Hypothalamus (tissue), 51 donors: ENCODE measurements around the gene ALCAM.

Experiments used
- DNase-seq, 51 donors: peaks; one replicate each; lab custom pipeline; 2025; lab: John Stamatoyannopoulos, UW

Gene ALCAM

DNA sequence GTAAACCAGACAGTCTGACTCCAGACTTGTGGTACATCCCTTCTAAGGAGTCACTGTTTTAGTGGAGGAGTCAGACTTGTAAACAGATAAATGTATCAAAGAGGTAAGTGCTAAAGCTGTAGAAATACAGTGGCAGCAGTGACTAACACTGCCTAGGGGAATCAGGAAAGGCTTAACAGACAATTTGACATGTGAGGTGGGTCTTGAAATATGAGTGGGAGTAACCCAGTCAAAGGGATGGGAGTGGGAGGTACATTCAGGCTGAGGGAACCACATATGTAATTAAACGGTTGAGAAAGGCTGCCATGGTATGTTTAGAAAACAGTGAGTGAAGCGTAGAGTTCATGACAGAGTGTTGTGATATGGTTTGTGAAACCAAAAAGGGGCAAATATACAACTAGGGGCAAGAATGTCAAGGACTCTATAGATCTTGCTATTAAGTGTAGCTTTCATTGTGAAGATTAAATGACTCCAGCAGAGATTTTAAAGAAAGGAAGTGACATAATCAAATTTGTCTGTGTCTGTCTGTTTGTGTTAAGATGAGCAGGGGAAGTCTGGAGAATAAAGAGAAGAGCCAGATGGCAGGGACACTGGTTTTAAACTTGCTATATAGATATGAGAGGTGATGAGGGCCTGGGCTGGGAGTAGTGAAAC is 11.2 kb upstream of the ALCAM start:
- DNase-seq = no peak

DNA sequence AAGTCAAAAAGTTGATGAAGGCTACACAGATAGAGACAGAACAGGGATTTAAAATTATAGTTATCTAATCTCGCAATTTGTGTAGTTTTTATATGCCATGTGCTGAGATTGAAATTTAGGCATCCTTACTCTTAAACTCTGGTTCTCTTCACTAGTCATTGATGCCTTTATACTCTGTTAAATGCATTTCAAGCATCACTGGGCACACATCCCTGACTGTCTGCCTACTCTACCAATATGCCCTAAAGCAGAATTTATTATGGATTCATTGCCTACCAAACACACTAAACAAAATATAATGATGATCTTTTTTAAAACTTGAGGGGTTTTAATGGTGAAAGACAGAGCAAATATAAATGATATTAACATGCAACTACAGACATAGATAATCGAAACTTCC is 10.3 kb upstream of the ALCAM start:
- no peak for DNase-seq

DNA sequence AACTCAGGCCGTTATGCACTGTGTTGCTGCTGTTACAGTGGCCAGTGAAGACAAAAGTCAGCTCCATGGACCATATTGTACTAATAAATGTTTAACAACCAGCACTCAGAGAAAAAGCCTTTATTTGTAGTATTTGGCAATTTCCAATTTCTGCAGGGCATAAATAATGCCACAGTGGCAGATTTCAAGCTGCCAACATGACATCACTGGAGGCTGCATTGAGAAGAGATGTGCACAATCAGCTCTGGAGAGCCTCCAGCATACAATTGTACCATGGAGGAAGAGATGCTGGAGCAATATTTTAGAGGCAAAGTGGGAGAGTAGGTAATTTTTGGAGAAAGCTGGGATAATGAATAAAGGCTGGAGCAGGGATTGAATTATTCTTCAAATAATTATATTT is 9.7 kb upstream of the ALCAM start:
- peak in 8 of 51 donors; percentile 1 to 28 (median 4) for DNase-seq

GRCh38 chr3:105359098-105359762 is 7.5 kb upstream of the ALCAM start:
- no peak for DNase-seq

GRCh38 chr3:105360003-105360402 is 6.7 kb upstream of the ALCAM start:
- DNase-seq = no peak

DNA sequence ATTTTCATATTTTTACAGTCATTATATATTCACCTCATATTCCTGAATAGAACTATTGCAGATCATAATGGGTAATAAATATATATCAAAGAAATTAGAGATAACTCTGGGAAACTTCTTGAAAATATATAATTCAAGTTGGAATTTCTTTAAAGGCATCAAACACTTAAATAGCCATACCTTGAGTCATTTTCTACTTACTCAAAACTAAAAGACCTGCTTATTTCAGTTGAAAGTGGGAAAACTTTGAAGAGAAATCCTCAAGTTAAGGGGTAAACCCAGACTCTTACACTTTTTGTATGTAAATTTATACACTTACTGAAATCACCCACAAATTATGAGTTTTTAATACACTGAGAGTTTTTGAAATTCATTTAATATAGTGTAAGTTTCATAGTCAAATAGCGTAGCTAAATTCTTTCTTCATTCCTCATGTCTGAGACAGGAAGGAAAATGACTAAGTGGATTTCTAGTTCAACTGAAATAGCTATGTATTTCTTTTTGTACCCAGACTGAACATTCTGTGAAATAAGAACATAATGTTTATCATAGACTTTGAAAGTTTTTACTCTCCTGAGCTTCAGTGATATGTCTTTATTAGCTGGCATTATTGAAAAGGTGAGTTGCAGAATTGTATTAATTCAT is 4.6 kb upstream of the ALCAM start:
- DNase-seq = no peak

DNA sequence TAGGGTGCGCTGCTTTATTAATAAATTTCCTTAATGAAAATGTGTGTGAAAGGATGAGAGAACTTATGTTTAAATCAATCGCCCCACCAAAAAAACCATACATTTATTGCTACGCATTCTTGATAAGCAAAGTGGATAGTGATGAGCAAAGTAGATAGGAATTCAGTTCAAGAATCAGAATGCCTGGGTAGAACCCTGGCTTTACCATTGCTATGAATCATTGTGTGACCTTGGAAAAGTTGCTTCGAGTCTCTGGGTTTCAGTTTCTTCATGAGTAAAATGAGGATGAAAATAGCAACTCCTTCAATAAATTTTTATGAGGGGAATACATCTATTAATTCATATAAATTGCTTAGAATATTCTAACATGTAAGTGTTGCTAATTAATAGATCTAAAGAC is 2.6 kb upstream of the ALCAM start:
- no peak for DNase-seq

GRCh38 chr3:105365081-105365390 is 1.7 kb upstream of the ALCAM start:
- DNase-seq = no peak

DNA sequence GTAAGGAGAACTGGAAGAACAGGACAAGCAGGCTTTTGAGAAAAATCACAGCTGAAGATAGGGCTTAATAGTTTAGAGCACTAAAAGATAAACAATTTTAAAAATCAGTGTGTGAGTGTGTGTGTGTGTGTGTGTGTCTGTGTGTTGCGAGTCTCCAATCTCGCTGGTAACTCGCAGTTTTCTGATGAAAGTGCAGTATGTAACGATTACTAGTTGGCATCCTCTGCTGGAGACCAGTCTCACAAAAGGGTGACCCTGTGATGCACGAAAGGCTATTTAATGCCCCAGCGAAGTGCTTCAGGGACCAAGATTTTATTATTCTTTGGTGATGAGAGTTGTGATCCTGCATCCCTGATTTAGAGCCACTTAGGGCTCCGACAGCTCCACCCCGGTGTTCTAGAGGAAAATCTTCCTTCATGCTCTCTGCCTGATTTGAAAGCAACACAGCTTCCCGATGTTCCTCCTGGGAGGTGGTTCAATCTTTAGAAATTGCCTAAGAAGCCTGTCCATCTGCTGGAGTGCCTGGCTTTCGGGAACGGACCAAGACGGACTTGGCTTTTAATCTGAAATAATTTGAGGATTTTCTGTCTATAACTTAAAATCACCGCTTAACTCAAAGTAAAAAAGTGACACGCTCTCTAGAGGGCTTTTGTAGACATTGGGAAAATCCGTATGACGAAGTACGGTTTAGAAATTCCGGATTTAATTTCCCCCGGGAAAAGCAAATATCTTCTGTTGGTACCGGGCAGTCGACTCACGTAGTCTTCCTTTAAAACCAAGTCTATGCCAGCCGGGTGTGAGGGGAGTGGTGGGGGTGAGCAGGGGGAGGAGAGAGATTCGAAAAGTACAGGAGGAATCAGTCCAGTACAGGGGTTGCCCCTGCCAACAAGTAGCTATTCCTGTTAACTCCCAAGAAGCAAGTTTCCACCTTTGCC is 1.1 kb upstream of the ALCAM start:
- DNase-seq = peak in 27 of 51 donors; percentile 1 to 86 (median 21)

DNA sequence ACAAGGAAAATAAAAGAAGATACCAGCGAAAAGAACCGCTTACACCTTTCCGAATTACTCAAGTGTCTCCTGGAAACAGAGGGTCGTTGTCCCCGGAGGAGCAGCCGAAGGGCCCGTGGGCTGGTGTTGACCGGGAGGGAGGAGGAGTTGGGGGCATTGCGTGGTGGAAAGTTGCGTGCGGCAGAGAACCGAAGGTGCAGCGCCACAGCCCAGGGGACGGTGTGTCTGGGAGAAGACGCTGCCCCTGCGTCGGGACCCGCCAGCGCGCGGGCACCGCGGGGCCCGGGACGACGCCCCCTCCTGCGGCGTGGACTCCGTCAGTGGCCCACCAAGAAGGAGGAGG is 325 bp downstream of the ALCAM start:
- DNase-seq = peak in 25 of 51 donors; percentile 10 to 69 (median 44)

GRCh38 chr3:105367406-105368213 is 901 bp downstream of the ALCAM start:
- peak in 50 of 51 donors; percentile 10 to 88 (median 59) for DNase-seq

GRCh38 chr3:105368566-105369499 is 2.1 kb downstream of the ALCAM start:
- peak in 43 of 51 donors; percentile 9 to 88 (median 51) for DNase-seq

DNA sequence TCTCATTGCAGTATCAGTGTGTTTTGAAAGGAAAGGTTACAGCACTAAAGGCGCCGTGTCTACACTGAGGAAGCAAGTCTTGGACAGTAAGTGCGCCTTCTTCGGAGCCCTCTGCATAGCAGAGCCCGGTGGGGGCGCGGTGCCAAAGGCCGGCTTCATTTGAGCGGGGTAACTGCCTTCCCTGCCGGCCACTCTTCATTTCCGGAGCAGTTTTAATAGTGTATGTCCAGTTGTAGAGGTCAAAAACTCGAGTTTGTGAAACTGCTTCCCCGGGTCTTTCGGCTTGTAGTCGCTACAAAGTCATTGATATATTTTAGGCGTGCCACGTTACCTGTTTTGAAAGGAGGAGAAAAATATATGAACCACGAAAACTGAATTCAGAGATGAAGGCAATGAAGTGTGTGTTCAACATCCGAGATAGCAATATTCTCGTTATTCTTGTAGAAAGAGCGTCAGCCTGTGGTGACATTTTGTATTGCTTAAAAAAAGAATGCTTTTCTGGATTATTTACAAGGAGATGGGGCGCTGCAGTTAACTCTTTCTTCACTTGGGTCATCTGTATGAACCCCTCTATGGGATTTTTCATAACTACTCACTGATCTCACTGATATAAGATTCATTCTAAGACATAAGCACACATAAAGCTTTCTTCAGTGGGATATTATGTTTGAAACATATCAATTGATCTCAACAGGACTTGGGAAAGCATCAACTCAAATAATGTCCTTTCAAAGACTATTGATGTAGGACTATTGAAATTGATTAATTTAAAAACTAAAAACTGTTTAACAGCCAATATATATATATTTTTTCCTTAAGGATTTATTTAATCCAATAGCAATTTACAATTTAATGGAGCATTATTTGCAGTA is 3.0 kb downstream of the ALCAM start:
- DNase-seq = peak in 46 of 51 donors; percentile 27 to 93 (median 62)

DNA sequence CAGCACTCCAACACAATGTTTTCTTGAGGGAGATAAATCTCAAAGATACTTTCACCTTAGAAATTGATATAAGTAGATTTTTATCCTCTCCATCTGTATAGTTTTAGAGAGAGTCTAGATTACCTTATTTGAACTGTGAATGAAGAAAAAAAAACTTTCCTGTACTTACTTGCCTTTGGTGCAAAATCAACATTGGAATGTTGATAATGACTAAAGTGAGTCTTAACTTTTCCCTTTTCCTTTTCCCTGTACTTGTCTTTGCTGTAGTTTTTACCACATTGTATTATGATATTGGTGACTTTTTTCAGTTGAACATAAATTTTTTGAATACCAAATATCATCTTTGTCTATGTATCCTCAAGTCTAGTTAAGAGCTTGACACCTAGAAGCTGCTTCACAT is 6.7 kb downstream of the ALCAM start:
- DNase-seq = no peak

GRCh38 chr3:105375750-105376511 is 9.2 kb downstream of the ALCAM start:
- no peak for DNase-seq

DNA sequence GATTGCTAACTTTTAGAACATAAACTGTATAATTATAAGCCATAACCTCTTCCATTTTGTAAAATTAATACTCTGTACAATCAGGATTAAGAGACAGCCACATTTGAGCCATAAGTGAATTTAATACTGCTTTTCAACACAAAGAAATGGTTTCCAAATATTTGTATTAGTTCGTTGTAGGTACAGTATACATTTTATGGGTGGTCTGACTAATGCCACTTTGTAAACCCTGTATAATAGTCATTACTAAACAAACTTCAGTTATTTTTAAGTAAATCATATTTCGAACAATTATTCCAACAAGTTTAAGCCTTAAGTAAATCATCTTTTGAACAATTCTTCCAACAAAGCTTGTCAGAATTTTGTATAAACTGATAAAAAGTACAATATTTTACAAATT is 11.0 kb downstream of the ALCAM start:
- DNase-seq = no peak

DNA sequence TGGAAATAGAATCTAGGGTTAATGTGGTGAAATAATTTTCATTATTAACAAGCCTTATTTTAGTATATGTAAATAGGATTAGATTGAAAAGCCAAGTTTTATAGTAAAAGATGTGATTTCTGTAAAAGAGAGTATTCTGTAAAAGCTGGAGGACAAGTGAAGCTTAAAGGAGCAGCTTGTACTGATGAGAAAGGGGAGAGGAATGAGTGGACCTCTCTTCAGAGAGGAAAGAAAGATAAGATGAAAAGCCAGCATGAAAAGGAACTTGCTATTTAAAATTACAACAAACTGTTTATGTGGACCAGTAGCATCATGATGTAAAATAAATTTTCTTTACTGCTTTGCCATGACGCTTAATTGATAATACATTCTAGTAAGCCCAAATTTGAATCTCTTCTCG is 18.5 kb downstream of the ALCAM start:
- DNase-seq = no peak
